Measurements from ENCODE around the gene FAM120C.

DNA sequence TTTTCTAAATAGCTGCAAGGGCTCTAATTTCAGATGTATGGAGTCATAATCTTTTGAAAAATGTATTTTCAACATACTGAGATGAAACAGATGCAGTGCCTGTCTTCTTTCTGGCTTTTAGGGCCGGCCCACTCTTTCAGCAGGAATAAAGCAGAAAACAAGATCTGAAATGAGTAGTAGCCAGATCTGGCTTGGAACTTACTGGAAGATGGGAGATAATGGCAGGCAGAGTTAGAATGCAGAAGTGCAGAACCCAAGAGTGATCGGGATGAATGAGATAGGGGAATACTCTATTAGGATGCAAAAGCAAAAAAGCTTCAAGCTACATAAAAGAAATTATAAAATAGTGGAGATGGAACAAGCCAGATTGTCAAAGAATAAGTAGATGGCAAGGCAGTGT, 1.4 kb upstream of the FAM120C start:
- TF ChIP-seq POLR2A (IDR thresholded peaks at IDR 0.05; ENCODE audit: low read length): no peak
- TF ChIP-seq GATA1 (IDR thresholded peaks at IDR 0.05; ENCODE audit: low read depth, low read length): no peak

Measured in erythroblast (primary cell).